Stimulated activated CD8-positive, alpha-beta memory T cell treated with anti-CD3 and anti-CD28 coated beads, Interleukin-2, amount 100 ng/mL, for 1 hour (primary cell): ENCODE measurements around the gene NCF1.
"Not testable (repeated sequence)": the region's sequence is repeated elsewhere in the genome, so short reads cannot be mapped to it uniquely, and the experiment has no call there.

Experiments
- DNase-seq, 2 donors: peaks; one replicate each; pipeline ENCODE4 v3.0.0-alpha.2; 2020; ENCODE audit warnings: low read depth in 2 of 2

NCF1 gene

GRCh38 chr7:74788369-74789150 is 14.7 kb downstream of the NCF1 start:
- DNase-seq, result peak; percentile 91

- DNase-seq, result not testable (repeated sequence)
These were observed 15.5 kb downstream of the NCF1 start for GRCh38 chr7:74789200-74789736.

GRCh38 chr7:74797848-74798622 is 24.2 kb downstream of the NCF1 start:
- DNase-seq, result not testable (repeated sequence)

- not testable (repeated sequence) for DNase-seq
These were observed 24.8 kb downstream of the NCF1 start for GRCh38 chr7:74798644-74799043.

GRCh38 chr7:74815882-74816281 is 42.1 kb downstream of the NCF1 start:
- DNase-seq, result not testable (repeated sequence)

GRCh38 chr7:74820146-74820805 is 46.5 kb downstream of the NCF1 start:
- not testable (repeated sequence) for DNase-seq

GRCh38 chr7:74821259-74821658 is 47.4 kb downstream of the NCF1 start:
- DNase-seq, result not testable (repeated sequence)

- not testable (repeated sequence) for DNase-seq
These were observed 56.1 kb downstream of the NCF1 start for GRCh38 chr7:74829959-74830358.

GRCh38 chr7:74830411-74830810 is 56.6 kb downstream of the NCF1 start:
- DNase-seq, result not testable (repeated sequence)
